GM10266 (cell line): ENCODE results near the gene ADAM19.
A peak's percentile ranks its signal among the peaks of the same experiment; 100 is the strongest.

Experiments used
- DNase-seq: peaks from one replicate; pipeline ENCODE4 v3.0.0; 2012; ENCODE audit errors: extremely low spot score
- TF ChIP-seq, protein P1 (sequence below): IDR thresholded peaks from 2 replicates; pipeline ENCODE4 v1.5.1; 2012; ENCODE audit warnings: mild to moderate bottlenecking, low read depth; ENCODE audit not compliant: control insufficient read depth, insufficient read depth; ENCODE audit errors: missing control alignments

Gene ADAM19

DNA sequence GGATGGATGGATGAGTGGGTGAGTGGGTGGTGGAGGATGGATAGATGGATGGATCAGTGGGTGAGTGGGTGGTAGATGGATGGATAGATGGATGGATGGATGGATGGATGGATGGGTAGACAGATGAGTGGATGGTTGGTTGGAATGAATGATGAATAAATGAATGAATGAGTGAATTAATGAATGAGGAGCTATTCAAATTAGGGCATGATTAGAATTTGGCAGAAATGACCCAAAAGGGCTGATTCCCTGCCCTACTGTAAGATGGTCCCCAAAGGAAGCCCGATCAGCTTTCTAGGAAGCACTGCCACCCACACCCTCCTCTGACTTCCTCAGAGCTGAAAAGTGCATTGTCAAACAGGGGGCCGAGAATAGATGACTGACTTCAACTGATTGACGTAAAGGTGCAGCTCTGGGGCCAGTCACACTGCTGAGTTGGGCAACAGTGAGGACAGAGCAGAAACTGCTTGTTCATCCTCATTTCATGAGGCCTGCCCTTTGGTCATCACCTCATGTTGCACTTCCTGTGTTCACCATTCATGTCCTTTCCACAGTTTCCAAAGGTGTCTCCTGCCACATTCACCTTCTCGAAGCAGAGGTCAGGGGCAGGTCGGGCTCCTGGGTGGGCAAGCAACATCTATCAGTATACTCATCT is 81.3 kb downstream of the ADAM19 start:
- TF ChIP-seq, protein P1, sequence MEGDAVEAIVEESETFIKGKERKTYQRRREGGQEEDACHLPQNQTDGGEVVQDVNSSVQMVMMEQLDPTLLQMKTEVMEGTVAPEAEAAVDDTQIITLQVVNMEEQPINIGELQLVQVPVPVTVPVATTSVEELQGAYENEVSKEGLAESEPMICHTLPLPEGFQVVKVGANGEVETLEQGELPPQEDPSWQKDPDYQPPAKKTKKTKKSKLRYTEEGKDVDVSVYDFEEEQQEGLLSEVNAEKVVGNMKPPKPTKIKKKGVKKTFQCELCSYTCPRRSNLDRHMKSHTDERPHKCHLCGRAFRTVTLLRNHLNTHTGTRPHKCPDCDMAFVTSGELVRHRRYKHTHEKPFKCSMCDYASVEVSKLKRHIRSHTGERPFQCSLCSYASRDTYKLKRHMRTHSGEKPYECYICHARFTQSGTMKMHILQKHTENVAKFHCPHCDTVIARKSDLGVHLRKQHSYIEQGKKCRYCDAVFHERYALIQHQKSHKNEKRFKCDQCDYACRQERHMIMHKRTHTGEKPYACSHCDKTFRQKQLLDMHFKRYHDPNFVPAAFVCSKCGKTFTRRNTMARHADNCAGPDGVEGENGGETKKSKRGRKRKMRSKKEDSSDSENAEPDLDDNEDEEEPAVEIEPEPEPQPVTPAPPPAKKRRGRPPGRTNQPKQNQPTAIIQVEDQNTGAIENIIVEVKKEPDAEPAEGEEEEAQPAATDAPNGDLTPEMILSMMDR, result no peak
- peak; percentile 34 for DNase-seq

DNA sequence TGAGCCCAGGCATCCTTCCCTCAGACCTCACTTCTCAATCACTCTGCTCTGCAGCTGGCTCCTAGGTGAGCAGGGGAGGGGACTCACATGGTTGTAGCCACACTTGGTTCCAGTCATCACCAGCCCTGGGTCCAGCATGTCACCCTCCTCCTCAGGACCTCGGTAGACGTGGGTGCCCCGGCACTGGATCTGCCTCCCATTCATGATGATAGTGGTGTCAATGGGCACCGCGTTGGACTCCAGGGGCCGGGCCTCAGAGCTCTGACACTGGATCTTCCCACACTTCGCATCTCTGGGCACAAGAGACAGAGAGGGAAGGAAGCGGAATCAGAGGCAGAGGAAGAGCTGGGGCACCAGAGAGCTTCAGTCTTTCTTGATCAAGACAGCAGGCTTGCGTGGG is 82.7 kb downstream of the ADAM19 start:
- TF ChIP-seq, protein P1, result no peak
- DNase-seq, result no peak

DNA sequence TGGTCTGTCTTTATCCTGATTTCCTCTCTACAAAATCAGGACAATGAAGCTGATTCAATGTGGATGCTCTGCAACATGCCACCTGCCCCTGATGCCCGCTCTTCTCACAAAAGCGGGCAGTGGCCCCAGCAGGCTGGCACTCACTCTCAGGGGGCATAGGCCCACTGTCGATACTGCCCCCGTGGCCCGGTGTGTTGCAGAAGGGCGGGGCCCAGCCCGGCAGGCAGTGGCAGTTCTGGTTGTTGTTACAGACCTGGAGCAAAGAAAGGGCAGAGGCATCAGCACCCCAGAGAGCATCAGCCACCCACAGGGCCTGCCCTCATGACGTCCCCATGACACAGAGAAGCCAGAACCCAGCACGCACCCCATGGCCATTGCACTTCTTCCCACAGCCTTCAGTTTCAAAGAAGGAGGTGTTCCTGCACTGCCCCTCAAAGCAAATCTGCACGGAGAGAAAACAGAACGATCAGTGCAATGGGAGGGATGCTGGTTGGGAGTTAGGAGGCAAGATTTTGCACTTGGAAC is 84.0 kb downstream of the ADAM19 start:
- TF ChIP-seq, protein P1, result no peak
- no peak for DNase-seq

DNA sequence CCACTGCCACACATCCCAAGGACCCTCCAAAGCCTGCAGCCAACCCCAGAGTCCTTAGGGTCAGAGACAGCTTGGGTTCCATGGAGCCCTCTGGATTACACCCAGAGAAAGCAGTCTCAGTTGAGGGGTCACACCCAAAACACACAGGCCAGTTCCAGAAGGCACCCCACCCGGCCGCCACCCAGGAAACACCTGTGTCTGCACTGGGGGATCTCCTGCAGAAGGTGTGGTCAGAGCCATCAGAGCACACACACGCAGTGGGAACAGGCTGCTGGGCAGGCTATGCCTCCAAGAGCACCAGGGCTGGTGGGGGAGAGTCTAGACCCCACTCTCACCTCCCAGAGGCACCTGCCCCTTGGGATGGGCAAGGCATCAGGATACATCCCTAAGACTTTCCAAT is 88.2 kb downstream of the ADAM19 start:
- no peak for DNase-seq
- TF ChIP-seq, protein P1, result no peak

DNA sequence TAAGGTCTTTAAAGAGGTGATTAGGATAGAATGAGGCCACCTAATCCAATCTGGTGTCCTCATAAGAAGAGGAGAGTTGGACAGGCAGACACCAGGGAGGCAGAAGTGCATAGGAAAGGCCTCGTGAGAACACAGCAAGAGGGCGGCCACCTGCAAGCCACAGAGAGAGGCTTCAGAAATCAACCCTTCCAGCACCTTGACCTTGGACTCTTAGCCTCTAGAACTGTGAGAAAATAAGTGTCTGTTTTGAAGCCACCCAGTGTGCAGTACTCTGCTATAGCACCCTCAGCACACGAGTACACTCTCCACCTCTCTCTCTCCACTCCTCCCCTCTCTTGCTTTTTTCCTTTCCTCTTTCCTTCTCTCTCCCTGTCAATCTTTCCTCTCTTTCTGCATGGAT is 88.7 kb downstream of the ADAM19 start:
- TF ChIP-seq, protein P1, result no peak
- DNase-seq, result no peak

DNA sequence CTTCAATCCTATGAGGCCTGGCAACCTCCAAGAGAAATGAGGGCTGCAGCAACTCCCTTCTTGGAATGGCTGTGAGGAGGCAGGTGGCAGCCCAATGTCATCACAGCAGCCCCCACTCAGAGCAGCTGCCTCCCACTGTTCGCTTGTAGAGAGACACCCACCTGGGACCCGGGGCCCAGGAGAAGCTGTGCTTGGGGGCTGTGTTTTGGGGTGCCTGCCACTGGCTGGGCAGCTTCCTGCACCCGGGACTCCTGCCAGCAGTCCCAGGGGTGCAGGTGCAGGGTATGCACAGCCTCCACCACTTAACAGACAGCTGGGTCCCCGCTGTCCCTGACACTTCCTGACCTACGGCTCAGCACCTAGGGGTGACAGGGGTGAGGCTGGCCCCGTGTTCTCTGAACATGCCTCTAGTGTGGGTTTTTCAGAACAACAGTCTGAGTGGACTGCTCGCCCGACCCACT is 89.3 kb downstream of the ADAM19 start:
- no peak for DNase-seq
- TF ChIP-seq, protein P1, result no peak

DNA sequence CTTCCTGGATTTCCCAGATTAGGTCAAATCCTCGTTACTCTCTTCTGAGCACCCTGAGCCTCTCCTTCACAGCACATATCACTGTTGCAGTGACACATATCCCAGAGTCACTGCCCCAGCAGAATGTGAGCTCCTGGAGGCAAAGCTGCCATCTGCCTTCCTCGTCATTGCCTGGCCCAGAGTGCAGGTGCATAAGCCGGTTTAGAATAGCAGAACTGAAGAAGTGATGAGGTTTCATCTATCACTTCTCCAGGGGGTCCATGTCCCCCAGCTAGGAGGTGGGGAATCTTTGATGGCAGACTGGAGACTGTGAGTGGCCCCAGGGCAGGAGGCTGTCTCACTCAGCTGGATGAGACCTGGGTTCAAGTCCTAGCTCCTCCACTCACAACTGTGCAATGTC is 89.8 kb downstream of the ADAM19 start:
- TF ChIP-seq, protein P1, result no peak
- DNase-seq, result no peak
